Esophagus squamous epithelium (tissue), 4 donors: ENCODE measurements around the gene TMCC3.

ENCODE experiments used
- CTCF ChIP-seq, 6 experiments: fragments of 450-650 bp in 4 of 6; fragments of 200-600 bp in 2 of 6; sonication (generic) in 2 of 6; IDR thresholded peaks; one replicate each; pipeline ENCODE4 v1.5.1; 2016 to 2019; ENCODE audit warnings: antibody characterized with exemption in 6 of 6, mild to moderate bottlenecking in 4 of 6, moderate library complexity in 4 of 6
- POLR2A ChIP-seq, 4 donors: fragments of 450-650 bp; IDR thresholded peaks; one replicate each; pipeline ENCODE4 v1.6.1; 2017; ENCODE audit warnings: antibody characterized with exemption in 4 of 4, mild to moderate bottlenecking in 4 of 4, moderate library complexity in 3 of 4

- no peak for TF ChIP-seq CTCF (IDR thresholded peaks at IDR 0.05)
- no peak for TF ChIP-seq POLR2A (IDR thresholded peaks at IDR 0.05)
Measured at GRCh38 chr12:94625531-94625930, 24.8 kb downstream of the TMCC3 start.
